NCI-H226 (cell line): ENCODE results near the gene CCNQ.

Source experiments
- DNase-seq: peaks from one replicate; pipeline ENCODE4 v3.0.0-alpha.2; 2015

Gene CCNQ

GRCh38 chrX:153593811-153594500, 5.0 kb downstream of the CCNQ start:
- no peak for DNase-seq

- DNase-seq = no peak
Measured at GRCh38 chrX:153592966-153593688, 5.8 kb downstream of the CCNQ start.

- DNase-seq = no peak
Measured at GRCh38 chrX:153592091-153592833, 6.7 kb downstream of the CCNQ start.

GRCh38 chrX:153590961-153591956, 7.7 kb downstream of the CCNQ start:
- DNase-seq = no peak

- DNase-seq = no peak
Measured at GRCh38 chrX:153588782-153589446, 10.0 kb downstream of the CCNQ start.

GRCh38 chrX:153588021-153588781, 10.7 kb downstream of the CCNQ start:
- DNase-seq = no peak

GRCh38 chrX:153587342-153587741, 11.6 kb downstream of the CCNQ start:
- DNase-seq = no peak

GRCh38 chrX:153585827-153586226, 13.1 kb downstream of the CCNQ start:
- no peak for DNase-seq

- DNase-seq = no peak
Measured at GRCh38 chrX:153583433-153583832, 15.5 kb downstream of the CCNQ start.

GRCh38 chrX:153582896-153583295, 16.0 kb downstream of the CCNQ start:
- DNase-seq = no peak

- no peak for DNase-seq
Measured at GRCh38 chrX:153580700-153581386, 18.1 kb downstream of the CCNQ start.

GRCh38 chrX:153578889-153579288, 20.1 kb downstream of the CCNQ start:
- no peak for DNase-seq

GRCh38 chrX:153578200-153578835, 20.6 kb downstream of the CCNQ start:
- DNase-seq = no peak

- no peak for DNase-seq
Measured at GRCh38 chrX:153576961-153577360, 22.0 kb downstream of the CCNQ start.

- no peak for DNase-seq
Measured at GRCh38 chrX:153576239-153576870, 22.6 kb downstream of the CCNQ start.

GRCh38 chrX:153573984-153574383, 25.0 kb downstream of the CCNQ start:
- DNase-seq = no peak

- DNase-seq = no peak
Measured at GRCh38 chrX:153572601-153573000, 26.3 kb downstream of the CCNQ start.

GRCh38 chrX:153571534-153571908, 27.4 kb downstream of the CCNQ start:
- no peak for DNase-seq

GRCh38 chrX:153569475-153569874, 29.5 kb downstream of the CCNQ start:
- no peak for DNase-seq
